Mucosa of descending colon (tissue), 3 donors: ENCODE measurements around the gene VPS45. TPM values are rescaled to one million over a fixed set of nuclear protein-coding genes. Genes with fewer than 3 reads are reported as not detected.

ENCODE experiments used
- ATAC-seq: fragments of 200-7000 bp; cut with Tn5 transposase; one replicate; pipeline ENCODE4 v1.9.1; 2020; ENCODE audit warnings: mild to moderate bottlenecking, moderate library complexity
- DNase-seq, 3 donors: peaks; one replicate each; pipeline ENCODE4 v3.0.0-alpha.2; 2020
- H3K36me3 ChIP-seq: fragments of 200-600 bp; one replicate; pipeline ENCODE4 v1.8.0; 2021; ENCODE audit warnings: low read depth, mild to moderate bottlenecking
- H3K4me1 ChIP-seq: fragments of 200-600 bp; one replicate; pipeline ENCODE4 v1.8.0; 2021; ENCODE audit warnings: low read depth, mild to moderate bottlenecking
- H3K4me3 ChIP-seq: fragments of 200-600 bp; one replicate; pipeline ENCODE4 v1.8.0; 2021; ENCODE audit warnings: mild to moderate bottlenecking
- H3K9me3 ChIP-seq: fragments of 200-600 bp; one replicate; pipeline ENCODE4 v1.8.0; 2021; ENCODE audit warnings: mild to moderate bottlenecking
- CTCF ChIP-seq: fragments of 200-600 bp; IDR thresholded peaks from one replicate; pipeline ENCODE4 v1.8.0; 2022; ENCODE audit warnings: antibody characterized with exemption, mild to moderate bottlenecking
- intact Hi-C, 2 donors: fragments of 100-400 bp; cut with DNase I in 1 of 2; cut with micrococcal nuclease in 1 of 2; formaldehyde crosslinking; loops; one replicate each; pipeline versions ENCODE4 v1.11.0 to v1.11.1; 2022; cut with DNase I, micrococcal nuclease
- long read RNA-seq, 2 donors: library from polyadenylated mRNA; unstranded; transcript quantifications; one replicate each; pipeline ENCODE4 v2.0.0, GENCODE V29; 2019 to 2021
- total RNA-seq, 3 donors: library from RNA; stranded (reverse); fragmentation: NEBNext Ultra II Directional in 2 of 3; extraction: Animal tissue kit (Norgen Biotek cat#: 25700) in 2 of 3; gene quantifications; one replicate each; pipeline versions ENCODE4 v1.2.1 to v1.2.4, GENCODE V29; 2021 to 2023
- donor health status: DM: no; HTN: no; CAD: no; lungs with moderate emphysema.
- donor health status: DM: no; HTN: no; CAD: no.
- donor health status: DM: no; HTN: yes; CAD: no.

The VPS45 gene
- 10 to 100 TPM; 28.3 to 43.4 (median 33.6) TPM for total RNA-seq
- long read RNA-seq, donor 1, transcript VPS45-202 (15 exons, 2,790 nt), result major isoform, 24 of 35 reads
- long read RNA-seq, donor 1, partial matches to known transcripts, result 1 of 35 reads
- long read RNA-seq, donor 1, other reads (novel, unspliced or antisense), result 6 of 35 reads
- long read RNA-seq, donor 2, partial matches to known transcripts, result 1 of 9 reads
- long read RNA-seq, donor 2, other reads (novel, unspliced or antisense), result 1 of 9 reads

GRCh38 chr1:150067184-150068108 lies at the start of gene VPS45:
VPS45 (plus strand) TSS chr1:150067776; CDS start chr1:150067858, 82 bp downstream.
- H3K36me3 ChIP-seq, result no peaks in the 10 kb centered on the region
- peaks cover 6% of the 10 kb centered on the region for H3K4me1 ChIP-seq
- H3K4me3 ChIP-seq, result peak within 1 kb of the TSS; percentile 40
- DNase-seq (peak; percentile 91 to 93 (median 92)), ATAC-seq (peak; percentile 99)
- intact Hi-C loops, result no loop called here
- TF ChIP-seq CTCF, result no peak
- H3K9me3 ChIP-seq, result no peaks in the 10 kb centered on the region

GRCh38 chr1:150018165-150018564 lies 49.4 kb upstream of the VPS45 start:
- intact Hi-C loops, result no loop called here
- no peak overlapping the region for H3K4me3 ChIP-seq
- H3K4me1 ChIP-seq, result peaks cover 28% of the 10 kb centered on the region
- no peaks in the 10 kb centered on the region for H3K36me3 ChIP-seq
- no peak for TF ChIP-seq CTCF
- H3K9me3 ChIP-seq, result no peaks in the 10 kb centered on the region
- no peak for DNase-seq
- ATAC-seq, result no peak

GRCh38 chr1:150020711-150021110 lies 46.9 kb upstream of the VPS45 start:
- H3K4me1 ChIP-seq, result peaks cover 24% of the 10 kb centered on the region
- H3K4me3 ChIP-seq, result no peak overlapping the region
- no peaks in the 10 kb centered on the region for H3K36me3 ChIP-seq
- intact Hi-C loops, result no loop called here
- DNase-seq (no peak), ATAC-seq (no peak)
- TF ChIP-seq CTCF, result no peak
- H3K9me3 ChIP-seq, result no peaks in the 10 kb centered on the region

GRCh38 chr1:150021191-150021694 lies 46.3 kb upstream of the VPS45 start:
- ATAC-seq (peak; percentile 92), DNase-seq (peak in 2 of 3 donors; percentile 36 to 60)
- no peaks in the 10 kb centered on the region for H3K36me3 ChIP-seq
- H3K4me3 ChIP-seq, result no peak overlapping the region
- H3K9me3 ChIP-seq, result no peaks in the 10 kb centered on the region
- peaks cover 24% of the 10 kb centered on the region for H3K4me1 ChIP-seq
- TF ChIP-seq CTCF, result no peak
- intact Hi-C loops, result no loop called here

GRCh38 chr1:150022357-150022756 lies 45.2 kb upstream of the VPS45 start:
- no peak for TF ChIP-seq CTCF
- H3K4me3 ChIP-seq, result no peak overlapping the region
- ATAC-seq (peak; percentile 41), DNase-seq (peak in 2 of 3 donors; percentile 22 to 27)
- no peaks in the 10 kb centered on the region for H3K36me3 ChIP-seq
- no peaks in the 10 kb centered on the region for H3K9me3 ChIP-seq
- H3K4me1 ChIP-seq, result peaks cover 19% of the 10 kb centered on the region
- intact Hi-C loops, result no loop called here
